ENCODE data around the gene MMP2.

The MMP2 gene

GRCh38 chr16:55495616-55496289 is 16.8 kb downstream of the MMP2 start:
- no peak for DNase-seq

GRCh38 chr16:55496509-55497145 is 17.6 kb downstream of the MMP2 start:
- DNase-seq: no peak

- DNase-seq: no peak
Measured at GRCh38 chr16:55497558-55497957, 18.6 kb downstream of the MMP2 start.

- DNase-seq: no peak
Measured at GRCh38 chr16:55498101-55498500, 19.1 kb downstream of the MMP2 start.

GRCh38 chr16:55499281-55499680 is 20.3 kb downstream of the MMP2 start:
- DNase-seq: no peak

GRCh38 chr16:55499951-55500529 is 21.0 kb downstream of the MMP2 start:
- no peak for DNase-seq

- DNase-seq: no peak
Measured at GRCh38 chr16:55500530-55501011, 21.6 kb downstream of the MMP2 start.

- DNase-seq: no peak
Measured at GRCh38 chr16:55501549-55502322, 22.7 kb downstream of the MMP2 start.

- no peak for DNase-seq
Measured at GRCh38 chr16:55502801-55503366, 23.9 kb downstream of the MMP2 start.

GRCh38 chr16:55503726-55504550 is 24.9 kb downstream of the MMP2 start:
- no peak for DNase-seq

- no peak for DNase-seq
Measured at GRCh38 chr16:55505333-55506015, 26.5 kb downstream of the MMP2 start.

- DNase-seq: no peak
Measured at GRCh38 chr16:55506083-55506482, 27.1 kb downstream of the MMP2 start.

GRCh38 chr16:55506708-55507107 is 27.7 kb downstream of the MMP2 start:
- DNase-seq: no peak

GRCh38 chr16:55508271-55508921 is 29.4 kb downstream of the MMP2 start:
- DNase-seq: no peak

- peak in 1 of 2 experiments; percentile 39 for DNase-seq
Measured at GRCh38 chr16:55508941-55509931, 30.2 kb downstream of the MMP2 start, which contains the start of gene LPCAT2. Gene LPCAT2 (plus strand): TSS chr16:55509072. CDS start chr16:55509182, 110 bp downstream.

GRCh38 chr16:55510185-55510805 is 31.3 kb downstream of the MMP2 start:
- DNase-seq: no peak

GRCh38 chr16:55512941-55513340 is 33.9 kb downstream of the MMP2 start:
- DNase-seq: no peak

GRCh38 chr16:55513616-55514015 is 34.6 kb downstream of the MMP2 start:
- no peak for DNase-seq

GRCh38 chr16:55515111-55515510 is 36.1 kb downstream of the MMP2 start:
- no peak for DNase-seq

Measured in stimulated activated CD4-positive, alpha-beta T cell treated with anti-CD3 and anti-CD28 coated beads, Interleukin-4, amount 100 ng/mL, for 4 hours (primary cell).